SK-N-SH treated with all-trans-retinoic acid at 6 μM for 48 hours (cell line): ENCODE results near the gene PHF2.

Experiments
- PATZ1 ChIP-seq: fragments of 250-450 bp; sonication (Bioruptor Pico); IDR thresholded peaks from 2 replicates; pipeline ENCODE4 v1.8.0; 2020; ENCODE audit warnings: mild to moderate bottlenecking, moderate library complexity, borderline replicate concordance
- TCF4 ChIP-seq: fragments of 250-450 bp; sonication (Bioruptor Pico); IDR thresholded peaks from 2 replicates; pipeline ENCODE4 v1.8.0; 2021; ENCODE audit warnings: mild to moderate bottlenecking, moderate library complexity, borderline replicate concordance
- ZC3H10 ChIP-seq: fragments of 250-450 bp; sonication (Bioruptor Pico); IDR thresholded peaks from 2 replicates; pipeline ENCODE4 v1.5.1; 2021; ENCODE audit warnings: mild to moderate bottlenecking, moderate library complexity

GRCh38 chr9:93656426-93657239 lies 80.2 kb downstream of the PHF2 start:
- TF ChIP-seq PATZ1 (no peak), TCF4 (CRISPR knock-in tag) (no peak), ZC3H10 (CRISPR knock-in tag) (no peak)
